Tibial nerve (tissue), 3 donors: Measurements from ENCODE around the gene OLFM1.

Experiments
- CTCF ChIP-seq, 5 experiments: fragments of 200-600 bp in 3 of 5; fragments of 450-650 bp in 2 of 5; sonication (generic) in 3 of 5; IDR thresholded peaks; one replicate each; pipeline ENCODE4 v1.5.1; 2016 to 2019; ENCODE audit warnings: antibody characterized with exemption in 5 of 5, mild to moderate bottlenecking in 3 of 5, moderate library complexity in 2 of 5
- POLR2A ChIP-seq, 2 donors: fragments of 450-650 bp; IDR thresholded peaks; one replicate each; pipeline ENCODE4 v1.6.1; 2017; ENCODE audit warnings: antibody characterized with exemption in 2 of 2, mild to moderate bottlenecking in 2 of 2, moderate library complexity in 2 of 2

GRCh38 chr9:135101926-135102325 is 14.5 kb downstream of the OLFM1 start:
- TF ChIP-seq CTCF (IDR thresholded peaks at IDR 0.05) (no peak), POLR2A (IDR thresholded peaks at IDR 0.05) (no peak)
